T-helper 1 cell treated with Interleukin-12 subunit alpha and Interleukin-12 subunit beta and Interleukin-4 antibody, amounts not matched to agents 30 ng/mL and 1 ng/mL, for 36 hours (primary cell): ENCODE measurements around the gene ETS2. TPM values are rescaled to one million over a fixed set of nuclear protein-coding genes. Genes with fewer than 3 reads are reported as not detected.

ENCODE experiments used
- intact Hi-C: fragments of 100-400 bp; cut with micrococcal nuclease; formaldehyde crosslinking; loops from one replicate; pipeline ENCODE4 v1.15.1; 2024
- total RNA-seq: library from RNA; stranded (reverse); gene quantifications from 2 replicates; pipeline ENCODE4 v1.2.3, GENCODE V29; 2022

Gene ETS2
- total RNA-seq = 21.6 and 24.7 TPM in 2 replicates

DNA sequence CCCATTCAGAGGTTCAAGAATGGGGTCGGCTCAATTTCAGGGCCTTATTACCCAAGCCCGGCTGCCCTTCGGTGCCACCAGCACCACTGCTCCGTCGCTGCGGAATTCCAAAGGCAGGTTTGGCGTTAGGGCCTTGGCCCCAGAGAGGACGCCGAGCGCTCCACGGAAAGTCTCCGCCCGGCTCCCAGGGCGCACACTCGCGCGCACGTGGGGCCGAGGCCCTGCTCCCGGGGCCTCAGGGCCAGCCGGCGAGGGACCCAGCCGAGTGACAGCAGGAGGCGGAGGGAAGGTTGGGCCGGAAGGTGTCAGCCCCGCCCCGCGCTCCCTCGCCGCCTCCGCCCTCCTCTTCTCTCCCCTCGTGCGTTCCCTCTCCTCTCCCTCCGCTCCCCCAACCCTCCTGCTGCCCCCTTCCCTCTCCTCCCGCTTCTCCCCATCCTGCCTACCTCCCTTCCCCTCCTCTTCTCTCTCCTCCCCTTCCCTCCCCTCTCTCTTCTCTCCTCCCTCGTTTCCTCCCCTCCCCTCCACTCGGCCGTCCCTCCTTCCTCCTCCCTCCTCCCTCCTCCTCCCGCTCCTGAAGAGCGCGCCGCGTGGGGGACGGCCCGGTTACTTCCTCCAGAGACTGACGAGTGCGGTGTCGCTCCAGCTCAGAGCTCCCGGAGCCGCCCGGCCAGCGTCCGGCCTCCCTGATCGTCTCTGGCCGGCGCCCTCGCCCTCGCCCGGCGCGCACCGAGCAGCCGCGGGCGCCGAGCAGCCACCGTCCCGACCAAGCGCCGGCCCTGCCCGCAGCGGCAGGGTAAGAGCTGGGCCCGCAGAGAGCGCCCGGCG is at the start of gene ETS2:
TSS of gene ETS2 (plus strand) at position 602 of the 825 bp plus-strand sequence. CDS start 4,106 bp downstream, outside the sequence.
- intact Hi-C loops = loop anchor here (1.0 to 10.0 kb wide), 12 partner anchors 24 to 642 kb away; partner anchors contain the start of genes LCA5L and PSMG1

- intact Hi-C loops = no loop called here
These were observed 49.0 kb upstream of the ETS2 start for GRCh38 chr21:38756746-38757145.

DNA sequence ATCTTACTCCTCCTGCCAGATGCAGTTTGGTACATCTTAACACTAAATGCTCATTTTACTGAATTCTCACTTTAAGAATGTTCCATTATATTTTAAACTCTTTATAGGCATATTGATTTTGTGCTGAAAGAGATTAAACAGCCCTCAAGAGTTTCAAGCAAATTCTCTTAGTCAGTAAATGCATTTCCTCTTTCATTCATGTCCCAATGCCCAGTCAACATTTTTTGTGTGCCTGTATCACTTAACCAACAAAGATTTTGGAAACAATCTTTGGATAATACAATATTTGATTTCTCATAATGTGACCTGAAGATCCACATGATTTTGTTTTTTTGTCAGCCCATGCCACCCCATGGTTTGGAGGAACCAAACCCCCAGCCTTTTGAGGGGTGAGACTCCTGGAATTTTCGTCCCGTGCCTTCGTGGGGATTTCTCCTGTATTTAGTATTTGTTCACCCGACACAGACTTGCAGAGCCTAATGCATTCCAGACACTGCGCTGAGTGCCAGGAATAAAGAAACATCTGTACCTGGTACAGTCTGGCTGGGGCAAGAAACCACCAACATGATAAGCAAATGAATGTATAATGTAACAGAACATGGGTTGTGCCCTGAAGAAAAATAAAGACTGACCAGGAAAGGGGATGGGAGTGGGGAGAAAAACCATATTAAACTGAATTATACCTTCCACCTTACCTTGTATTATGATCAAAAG is 47.1 kb upstream of the ETS2 start:
- intact Hi-C loops = no loop called here

DNA sequence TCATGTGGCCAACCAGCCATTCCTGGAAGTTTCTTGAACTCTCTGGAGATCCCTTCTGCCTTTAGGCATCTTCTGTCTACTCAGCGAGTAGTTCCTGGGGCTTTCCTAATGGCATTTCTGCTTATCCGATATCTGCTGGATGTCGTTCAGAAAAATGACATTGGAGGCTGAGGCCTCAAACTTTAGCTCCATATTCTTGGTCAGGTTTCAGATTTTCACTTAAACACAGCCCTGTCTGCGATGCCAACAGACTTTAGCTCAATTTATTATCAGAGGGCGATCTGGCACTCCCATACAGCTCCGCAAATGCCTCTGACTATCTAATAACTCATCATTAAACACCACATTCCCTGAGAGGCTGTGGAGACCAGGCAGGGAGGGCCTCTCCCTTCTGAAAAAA is 46.3 kb upstream of the ETS2 start:
- intact Hi-C loops = no loop called here

- intact Hi-C loops = loop anchor here (10.0 kb wide), 2 partner anchors 685 to 1685 kb away; partner anchors contain the start of genes LCA5L, PIGP and TTC3
These were observed 45.5 kb upstream of the ETS2 start for GRCh38 chr21:38760017-38760761.

DNA sequence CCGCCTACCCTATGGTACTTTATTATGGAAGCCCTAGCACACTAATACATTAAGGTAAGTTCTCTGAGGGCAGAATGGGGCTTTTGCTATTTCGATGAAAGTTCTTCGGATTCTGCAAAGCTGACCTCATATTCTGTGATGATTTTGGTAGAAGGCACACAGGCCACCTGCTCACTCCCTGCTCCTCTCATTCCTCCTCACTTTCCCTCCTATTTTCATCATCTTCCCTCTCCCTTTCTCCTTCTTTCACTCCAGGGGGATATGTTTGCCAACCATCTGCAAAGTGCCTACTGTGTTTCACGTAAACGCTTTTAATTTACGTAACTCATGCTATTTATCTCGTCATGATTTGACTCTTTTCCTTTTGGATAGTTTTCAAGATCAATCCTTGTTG is 45.0 kb upstream of the ETS2 start:
- intact Hi-C loops = loop anchor here (10.0 kb wide), 2 partner anchors 684 to 1686 kb away; partner anchors contain the start of genes LCA5L, PIGP and TTC3

GRCh38 chr21:38761531-38761930 is 44.2 kb upstream of the ETS2 start:
- intact Hi-C loops = loop anchor here (10.0 kb wide), 2 partner anchors 683 to 1687 kb away; partner anchors contain the start of genes LCA5L, PIGP and TTC3

DNA sequence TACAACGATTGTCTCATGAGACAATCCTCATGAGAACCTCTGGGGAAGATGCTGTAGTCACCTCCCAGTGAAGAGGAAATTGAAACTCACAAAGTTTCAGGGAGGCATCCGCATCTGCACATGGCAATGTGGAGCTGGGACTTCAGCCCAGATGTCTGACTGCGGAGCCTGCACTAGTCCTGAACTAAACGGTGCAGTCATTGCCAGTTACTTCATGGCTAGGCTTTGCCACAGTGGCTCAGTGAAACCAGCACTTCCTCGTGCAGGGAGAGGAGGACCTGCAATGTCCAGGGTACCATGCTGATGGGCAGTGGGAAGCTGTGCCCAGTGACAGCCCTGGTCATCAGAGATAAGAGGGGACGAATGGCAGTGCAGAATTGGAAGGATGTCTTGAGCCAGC is 40.7 kb upstream of the ETS2 start:
- intact Hi-C loops = loop anchor here (5.0 to 10.0 kb wide), 4 partner anchors 680 to 1778 kb away; partner anchors contain the start of genes LCA5L, PIGP and TTC3

- intact Hi-C loops = loop anchor here (1.0 to 10.0 kb wide), 14 partner anchors 14 to 1780 kb away; partner anchors contain the start of genes BRWD1, ETS2, LCA5L and PIGP
These were observed 38.6 kb upstream of the ETS2 start for GRCh38 chr21:38766987-38767722.

- intact Hi-C loops = loop anchor here (5.0 to 10.0 kb wide), 4 partner anchors 676 to 1781 kb away; partner anchors contain the start of genes LCA5L, PIGP and TTC3
These were observed 37.2 kb upstream of the ETS2 start for GRCh38 chr21:38768471-38769063.

- intact Hi-C loops = loop anchor here (5.0 to 10.0 kb wide), 4 partner anchors 676 to 1782 kb away; partner anchors contain the start of genes LCA5L, PIGP and TTC3
These were observed 36.4 kb upstream of the ETS2 start for GRCh38 chr21:38769191-38769780.

DNA sequence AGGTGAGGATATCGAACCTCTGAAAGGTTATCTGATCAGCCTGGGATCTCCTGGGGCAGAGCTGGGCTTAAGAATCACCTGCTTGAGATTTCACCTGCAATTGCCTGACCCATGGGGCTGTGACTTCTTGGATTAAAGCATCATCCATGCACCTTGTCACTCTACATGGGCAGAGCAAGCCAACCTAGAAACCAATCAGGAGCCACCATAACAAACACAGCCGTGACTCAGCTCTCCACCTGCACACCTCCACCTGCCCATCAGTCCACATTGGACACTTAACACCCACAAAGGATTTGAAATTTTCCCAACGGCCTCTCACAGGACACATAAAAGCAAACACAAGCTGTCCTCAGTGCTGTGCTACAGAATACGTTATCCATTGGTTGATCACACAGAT is 35.1 kb upstream of the ETS2 start:
- intact Hi-C loops = no loop called here

GRCh38 chr21:38771536-38771935 is 34.2 kb upstream of the ETS2 start:
- intact Hi-C loops = no loop called here

DNA sequence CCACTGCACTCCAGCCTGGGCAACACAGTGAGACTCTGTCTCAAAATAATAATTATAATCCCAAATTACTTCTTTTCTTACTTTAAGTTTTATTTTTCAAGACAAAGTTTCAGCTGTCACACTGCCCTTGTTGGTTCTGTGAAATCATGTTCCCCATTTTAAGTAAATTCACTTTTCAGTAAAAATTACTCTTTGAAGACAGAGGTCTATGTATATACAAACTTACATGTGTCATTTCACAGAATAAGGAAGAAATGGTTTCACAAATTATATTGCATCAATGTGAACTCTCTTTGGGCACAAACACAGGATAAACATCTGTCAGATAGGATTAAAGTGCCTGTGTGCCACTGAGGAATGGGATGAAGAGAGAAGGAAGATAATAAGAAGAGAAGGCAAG is 33.1 kb upstream of the ETS2 start:
- intact Hi-C loops = no loop called here

DNA sequence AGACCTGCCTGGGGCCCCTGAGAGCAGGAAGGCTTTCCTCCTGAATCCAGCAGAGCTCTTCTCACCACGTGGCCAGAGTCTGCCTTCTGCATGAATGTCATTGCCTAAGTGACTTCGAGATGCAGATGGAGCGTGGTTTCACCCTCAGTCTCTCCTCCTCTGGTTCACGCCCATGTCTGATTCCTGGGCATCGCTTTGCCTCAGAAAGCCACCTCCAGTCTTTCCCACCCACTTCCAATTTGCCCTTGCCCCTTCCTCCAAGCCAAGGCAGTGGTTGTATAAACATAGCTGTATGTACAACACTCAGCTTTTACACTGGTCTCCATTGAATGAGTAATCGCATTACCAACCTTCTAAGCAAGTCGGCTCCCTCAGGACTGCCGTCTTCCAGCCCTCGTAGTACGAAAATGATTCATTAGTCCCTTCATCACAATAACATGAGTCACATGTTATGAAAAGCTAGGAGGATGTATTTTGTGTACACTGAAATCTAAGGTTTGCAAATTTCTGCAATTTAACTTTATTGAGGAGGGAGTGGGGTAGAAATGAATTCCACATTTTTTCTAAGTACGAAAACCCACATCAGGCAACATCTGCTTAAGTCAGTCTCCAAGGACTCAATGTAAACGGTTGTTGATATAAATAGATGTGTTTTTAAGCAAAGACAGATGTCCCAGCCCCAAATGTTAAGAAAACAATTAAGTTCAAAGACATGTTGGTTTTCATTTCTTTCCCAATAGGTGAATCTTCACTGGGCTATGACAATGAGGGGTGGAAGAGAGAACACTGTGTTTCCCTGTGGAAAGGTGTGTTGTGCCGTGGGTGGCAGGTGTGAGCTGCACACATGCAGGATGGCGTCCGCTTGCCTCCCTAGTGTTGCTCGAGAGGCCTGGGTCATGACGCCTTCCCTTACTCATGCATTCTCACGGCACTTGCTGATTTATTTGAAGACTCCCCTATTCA is 32.3 kb upstream of the ETS2 start:
- intact Hi-C loops = no loop called here

DNA sequence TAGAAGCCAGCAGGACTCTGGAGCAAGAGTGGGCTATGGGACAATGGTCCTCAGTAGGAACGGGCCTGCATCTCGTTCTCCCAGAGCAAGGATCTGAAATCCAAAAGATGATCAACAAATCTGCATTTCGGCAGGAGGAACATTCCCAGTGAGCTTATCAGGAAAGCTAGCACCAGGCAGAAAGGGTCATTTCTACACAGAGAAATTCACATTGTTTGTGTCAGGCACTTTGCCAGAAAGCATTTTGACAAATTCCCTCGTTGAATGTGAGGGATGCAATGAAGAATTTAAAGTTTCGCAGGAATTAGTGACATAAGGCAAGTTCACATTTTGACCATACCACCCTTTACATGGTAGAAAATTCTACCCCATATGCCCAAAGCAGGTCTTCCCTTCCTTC is 31.6 kb upstream of the ETS2 start:
- intact Hi-C loops = no loop called here

DNA sequence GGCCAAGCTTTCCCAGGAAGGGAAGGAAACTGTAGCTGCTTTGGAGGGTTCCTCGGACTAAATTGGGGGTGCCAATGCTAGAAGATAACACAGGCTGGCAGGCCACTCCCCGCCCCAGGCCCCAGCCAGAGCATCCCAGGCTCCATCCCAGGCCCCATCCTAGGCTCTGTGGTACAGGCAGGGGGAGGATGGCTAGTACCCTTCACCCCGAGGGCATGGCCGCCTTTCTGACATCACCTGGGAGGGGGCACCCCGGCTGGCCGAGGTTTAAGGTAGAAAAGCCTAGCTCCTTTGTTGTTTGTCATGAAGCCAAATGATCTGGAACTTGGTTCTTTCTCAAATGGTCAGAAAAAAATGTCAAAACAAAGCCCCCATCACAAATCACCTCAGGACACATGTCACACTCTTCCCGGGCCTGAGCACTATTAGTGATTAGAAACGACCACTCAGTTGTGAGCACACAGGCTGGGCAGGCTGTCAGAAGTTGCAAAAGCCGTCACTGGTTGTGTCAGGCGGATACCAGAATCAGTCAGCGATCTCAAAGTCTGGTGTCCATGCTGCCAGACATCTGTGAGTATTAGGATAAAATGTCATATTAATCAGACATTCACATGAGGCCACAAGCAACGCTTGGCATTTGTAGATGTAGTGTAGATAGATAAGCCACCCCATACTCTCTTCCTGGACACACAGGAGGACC is 31.0 kb upstream of the ETS2 start:
- intact Hi-C loops = no loop called here

DNA sequence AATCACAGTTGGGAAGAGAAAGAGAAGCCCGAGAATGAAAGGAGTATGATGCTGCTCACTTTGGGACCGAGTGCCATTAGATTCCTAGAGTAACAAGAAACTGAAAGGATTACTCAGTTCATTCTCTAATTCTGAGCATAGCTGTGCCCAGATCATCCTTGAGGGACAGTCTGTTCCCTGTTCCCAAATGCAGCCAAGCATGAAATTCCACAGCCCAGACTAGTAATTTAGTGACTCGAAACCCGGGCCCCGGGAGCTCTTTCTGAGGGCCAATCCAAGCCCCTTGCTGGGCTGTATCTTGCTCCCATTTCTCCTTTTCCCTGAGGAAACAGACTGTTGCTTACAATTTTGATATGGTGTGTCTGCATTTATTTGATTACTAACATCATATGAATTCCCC is 30.0 kb upstream of the ETS2 start:
- intact Hi-C loops = no loop called here
